ENCODE results near the gene LRRC4B. TPM values are rescaled to one million over a fixed set of nuclear protein-coding genes. Genes with fewer than 3 reads are reported as not detected.
"Not testable (repeated sequence)": the region's sequence is repeated elsewhere in the genome, so short reads cannot be mapped to it uniquely, and the experiment has no call there.

The LRRC4B gene
- total RNA-seq, 4 donors from 2014 or later = 0.23 to 1.8 (median 0.35) TPM

DNA sequence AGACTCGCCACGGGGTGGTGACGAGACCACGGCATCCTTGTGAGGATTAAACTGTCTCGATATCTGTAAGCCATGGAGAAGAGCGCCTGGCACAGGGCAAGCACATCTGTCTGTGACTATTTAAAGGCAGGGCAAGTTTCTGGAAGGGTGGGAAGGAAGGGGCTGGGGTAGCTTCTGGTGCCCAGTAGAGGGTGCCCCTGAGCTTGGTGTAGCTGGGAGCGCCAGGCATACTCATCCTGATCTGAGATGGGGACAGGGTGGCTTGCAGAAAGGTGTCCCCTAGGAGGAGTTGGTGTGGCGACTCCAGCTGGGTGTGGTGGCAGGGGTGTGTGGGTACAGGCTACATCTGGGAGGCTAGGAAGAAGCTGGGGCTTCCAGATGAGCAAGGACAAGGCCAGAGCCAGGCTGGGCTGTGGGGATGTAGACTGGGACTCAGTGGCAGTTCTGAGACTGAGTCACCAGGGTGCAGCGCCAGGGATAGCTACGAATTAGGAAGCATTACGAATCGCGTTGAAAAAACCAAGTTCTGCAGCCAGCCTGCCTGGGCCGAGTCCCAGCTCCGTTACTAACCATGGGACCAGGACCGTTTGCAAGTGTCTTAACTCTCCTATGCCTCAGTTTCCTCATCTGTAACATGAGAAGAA is 31.5 kb downstream of the LRRC4B start:
- TF ChIP-seq POLR2A (IDR thresholded peaks at IDR 0.05) = no peak
- TF ChIP-seq, protein P1, sequence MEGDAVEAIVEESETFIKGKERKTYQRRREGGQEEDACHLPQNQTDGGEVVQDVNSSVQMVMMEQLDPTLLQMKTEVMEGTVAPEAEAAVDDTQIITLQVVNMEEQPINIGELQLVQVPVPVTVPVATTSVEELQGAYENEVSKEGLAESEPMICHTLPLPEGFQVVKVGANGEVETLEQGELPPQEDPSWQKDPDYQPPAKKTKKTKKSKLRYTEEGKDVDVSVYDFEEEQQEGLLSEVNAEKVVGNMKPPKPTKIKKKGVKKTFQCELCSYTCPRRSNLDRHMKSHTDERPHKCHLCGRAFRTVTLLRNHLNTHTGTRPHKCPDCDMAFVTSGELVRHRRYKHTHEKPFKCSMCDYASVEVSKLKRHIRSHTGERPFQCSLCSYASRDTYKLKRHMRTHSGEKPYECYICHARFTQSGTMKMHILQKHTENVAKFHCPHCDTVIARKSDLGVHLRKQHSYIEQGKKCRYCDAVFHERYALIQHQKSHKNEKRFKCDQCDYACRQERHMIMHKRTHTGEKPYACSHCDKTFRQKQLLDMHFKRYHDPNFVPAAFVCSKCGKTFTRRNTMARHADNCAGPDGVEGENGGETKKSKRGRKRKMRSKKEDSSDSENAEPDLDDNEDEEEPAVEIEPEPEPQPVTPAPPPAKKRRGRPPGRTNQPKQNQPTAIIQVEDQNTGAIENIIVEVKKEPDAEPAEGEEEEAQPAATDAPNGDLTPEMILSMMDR (IDR thresholded peaks at IDR 0.05) = no peak
- no peak for DNase-seq (ENCODE audit: low spot score in 2 of 2)
- 83 to 89% methylated on average over 16 of the region's 16 CpGs for WGBS, 2 donors
- no peak overlapping the region for H3K4me3 ChIP-seq (ENCODE audit: low read depth, poor library complexity, severe bottlenecking)
- intact Hi-C loops (cut with DNase I; ENCODE audit: low total_unique reads) = no loop called here

DNA sequence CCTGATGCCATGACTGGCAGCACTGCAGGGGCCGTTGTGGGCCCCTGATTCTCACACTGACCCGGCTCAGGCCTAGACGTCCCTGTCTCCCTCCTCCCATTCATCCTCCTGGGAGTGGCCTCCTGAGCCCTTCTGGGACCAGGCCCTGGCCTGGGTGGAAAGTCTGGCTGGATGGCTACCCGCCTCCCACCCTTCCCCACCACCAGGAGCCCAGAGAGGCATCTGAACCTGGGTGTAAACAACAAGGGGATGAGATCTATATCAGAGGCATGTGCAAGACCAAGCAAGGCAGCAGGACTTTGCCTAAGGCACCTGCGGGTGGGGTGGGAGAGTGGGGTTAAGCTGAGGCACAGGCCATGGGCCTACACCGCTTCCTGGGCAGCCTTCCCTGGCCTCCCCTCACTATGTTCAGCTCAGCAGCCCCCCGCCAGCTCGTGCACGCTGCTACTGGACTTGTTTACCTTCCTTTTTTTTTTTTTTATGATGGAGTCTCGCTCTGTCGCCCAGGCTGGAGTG is 32.5 kb downstream of the LRRC4B start:
- no peak for DNase-seq (ENCODE audit: low spot score in 2 of 2)
- no peak overlapping the region for H3K4me3 ChIP-seq (ENCODE audit: low read depth, poor library complexity, severe bottlenecking)
- no peak for TF ChIP-seq POLR2A (IDR thresholded peaks at IDR 0.05)
- TF ChIP-seq, protein P1 (IDR thresholded peaks at IDR 0.05) = no peak
- 71 to 74% methylated on average over 11 of the region's 11 CpGs for WGBS, 2 donors
- intact Hi-C loops (cut with DNase I; ENCODE audit: low total_unique reads) = no loop called here

DNA sequence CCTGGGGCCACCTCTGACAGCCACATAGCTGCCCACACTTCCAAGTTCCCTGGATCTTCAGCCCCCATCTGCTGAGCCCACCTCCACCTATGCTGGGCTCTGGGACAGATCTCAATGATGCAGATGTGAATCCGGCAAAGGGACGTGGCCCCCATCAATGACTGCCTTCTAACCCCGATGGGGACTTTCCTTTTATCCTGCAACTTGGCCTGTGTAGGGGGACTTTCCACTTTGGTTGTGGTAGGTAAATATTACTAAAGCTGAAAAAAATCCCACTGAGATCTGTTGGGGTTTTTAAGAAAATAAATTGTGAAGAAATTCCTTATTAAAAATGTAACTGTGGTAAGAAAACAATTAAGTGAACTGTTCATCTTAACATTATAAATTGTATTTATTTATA is 33.8 kb downstream of the LRRC4B start:
- 85 to 91% methylated on average over 3 of the region's 3 CpGs for WGBS, 2 donors
- no peak for DNase-seq (ENCODE audit: low spot score in 2 of 2)
- H3K4me3 ChIP-seq (ENCODE audit: low read depth, poor library complexity, severe bottlenecking) = no peak overlapping the region
- no peak for TF ChIP-seq POLR2A (IDR thresholded peaks at IDR 0.05)
- TF ChIP-seq, protein P1 (IDR thresholded peaks at IDR 0.05) = no peak
- intact Hi-C loops (cut with DNase I; ENCODE audit: low total_unique reads) = no loop called here

DNA sequence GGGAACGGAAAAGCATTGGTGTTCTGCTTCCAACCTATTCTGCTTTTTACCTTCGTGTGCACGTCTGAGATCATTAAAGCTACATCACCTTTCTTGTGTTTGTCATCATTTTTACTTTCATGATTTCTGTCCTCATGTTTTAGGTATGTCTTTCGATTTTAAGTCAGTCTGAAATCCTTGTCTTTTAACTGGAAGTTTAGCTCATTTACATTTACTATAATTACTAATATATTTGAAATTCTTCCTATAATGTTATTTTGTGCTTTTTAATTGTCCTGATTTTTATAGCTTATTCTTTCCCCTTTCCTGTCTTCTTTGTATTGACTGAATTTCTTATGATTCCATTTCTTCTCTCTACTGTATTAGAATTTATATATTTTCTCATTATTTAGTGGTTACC is 35.3 kb downstream of the LRRC4B start:
- whole genome bisulfite sequencing, 2 donors = 81 to 88% methylated on average over 4 of the region's 4 CpGs

DNA sequence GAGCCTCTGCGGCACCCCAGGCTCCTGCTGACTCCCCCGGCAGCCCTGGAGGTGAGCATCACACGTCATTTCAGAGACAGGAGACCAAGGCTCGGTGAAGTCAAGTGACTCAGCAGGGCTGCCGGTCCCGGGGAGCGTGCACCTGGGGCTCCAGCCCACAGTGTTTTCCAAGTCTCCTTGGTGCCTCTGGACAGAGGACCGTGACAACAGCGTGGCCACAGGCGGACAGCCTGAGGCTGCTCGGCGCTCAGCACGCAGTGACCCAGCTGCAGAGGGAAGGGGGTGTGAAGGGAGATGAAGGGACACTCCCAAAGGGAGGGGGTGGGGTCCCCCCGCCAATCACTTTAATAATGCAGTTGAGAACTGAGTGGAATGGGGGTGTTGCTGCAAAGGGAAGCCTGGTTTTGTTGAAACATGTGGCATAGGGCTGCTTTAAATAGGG is 37.0 kb downstream of the LRRC4B start:
- H3K4me3 ChIP-seq (ENCODE audit: low read depth, poor library complexity, severe bottlenecking) = no peak overlapping the region
- intact Hi-C loops (cut with DNase I; ENCODE audit: low total_unique reads) = no loop called here
- TF ChIP-seq, protein P1 (IDR thresholded peaks at IDR 0.05) = no peak
- TF ChIP-seq POLR2A (IDR thresholded peaks at IDR 0.05) = no peak
- WGBS, 2 donors = 33 to 58% methylated on average over 9 to 14 of the region's 14 CpGs
- DNase-seq (ENCODE audit: low spot score in 2 of 2) = no peak

More for the DNA sequence above, 35.3 kb downstream of the LRRC4B start:
- DNase-seq (ENCODE audit: low spot score in 2 of 2) = no peak
- intact Hi-C loops (cut with DNase I; ENCODE audit: low total_unique reads) = no loop called here
- no peak overlapping the region for H3K4me3 ChIP-seq (ENCODE audit: low read depth, poor library complexity, severe bottlenecking)
- TF ChIP-seq, protein P1 (IDR thresholded peaks at IDR 0.05) = no peak
- no peak for TF ChIP-seq POLR2A (IDR thresholded peaks at IDR 0.05)

DNA sequence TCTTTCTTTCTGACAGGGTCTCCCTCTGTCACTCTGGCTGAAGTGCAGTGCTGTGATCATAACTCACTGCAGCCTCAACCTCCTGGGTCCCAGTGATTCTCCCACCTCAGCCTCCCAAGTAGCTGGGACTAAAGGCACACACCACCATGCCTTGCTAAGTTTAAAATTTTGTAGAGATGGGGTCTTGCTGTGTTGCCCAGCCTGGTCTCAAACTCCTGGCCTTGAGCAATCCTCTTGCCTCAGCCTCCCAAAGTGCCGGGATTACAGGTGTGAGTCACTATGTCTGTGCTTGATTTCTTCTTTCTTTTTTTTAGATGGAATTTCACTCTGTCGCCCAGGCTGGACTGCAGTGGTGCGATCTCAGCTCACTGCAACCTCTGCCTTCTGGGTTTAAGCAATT is 40.2 kb downstream of the LRRC4B start:
- DNase-seq (ENCODE audit: low spot score in 2 of 2); intact Hi-C loops (cut with DNase I; ENCODE audit: low total_unique reads); H3K4me3 ChIP-seq (ENCODE audit: low read depth, poor library complexity, severe bottlenecking): not testable (repeated sequence)
- 84 to 88% methylated on average over 3 of the region's 3 CpGs for WGBS, 2 donors

All from lower leg skin (tissue), 4 donors.